IPS-18a (cell line): ENCODE measurements around the gene DNAJC25.
"Not testable (repeated sequence)": the region's sequence is repeated elsewhere in the genome, so short reads cannot be mapped to it uniquely, and the experiment has no call there.

Experiments used
- H3K27ac ChIP-seq: one replicate; pipeline ENCODE4 v1.5.1; 2013; ENCODE audit warnings: low read length
- H3K27me3 ChIP-seq: one replicate; pipeline ENCODE4 v1.6.1; 2013; ENCODE audit warnings: mild to moderate bottlenecking, low read length; ENCODE audit not compliant: control insufficient read depth, insufficient read depth
- H3K36me3 ChIP-seq: one replicate; pipeline ENCODE4 v1.6.1; 2013; ENCODE audit warnings: low read depth, low read length; ENCODE audit not compliant: control insufficient read depth
- H3K4me1 ChIP-seq: one replicate; pipeline ENCODE4 v1.6.1; 2013; ENCODE audit warnings: low read depth, low read length; ENCODE audit not compliant: control insufficient read depth
- H3K4me3 ChIP-seq: one replicate; pipeline ENCODE4 v1.5.1; 2013; ENCODE audit warnings: low read length
- H3K9ac ChIP-seq: one replicate; pipeline ENCODE4 v1.6.1; 2013; ENCODE audit warnings: mild to moderate bottlenecking, low read length, moderate library complexity
- H3K9me3 ChIP-seq: one replicate; pipeline ENCODE4 v1.6.1; 2013; ENCODE audit warnings: low read depth, low read length; ENCODE audit not compliant: control insufficient read depth

The DNAJC25 gene

DNA sequence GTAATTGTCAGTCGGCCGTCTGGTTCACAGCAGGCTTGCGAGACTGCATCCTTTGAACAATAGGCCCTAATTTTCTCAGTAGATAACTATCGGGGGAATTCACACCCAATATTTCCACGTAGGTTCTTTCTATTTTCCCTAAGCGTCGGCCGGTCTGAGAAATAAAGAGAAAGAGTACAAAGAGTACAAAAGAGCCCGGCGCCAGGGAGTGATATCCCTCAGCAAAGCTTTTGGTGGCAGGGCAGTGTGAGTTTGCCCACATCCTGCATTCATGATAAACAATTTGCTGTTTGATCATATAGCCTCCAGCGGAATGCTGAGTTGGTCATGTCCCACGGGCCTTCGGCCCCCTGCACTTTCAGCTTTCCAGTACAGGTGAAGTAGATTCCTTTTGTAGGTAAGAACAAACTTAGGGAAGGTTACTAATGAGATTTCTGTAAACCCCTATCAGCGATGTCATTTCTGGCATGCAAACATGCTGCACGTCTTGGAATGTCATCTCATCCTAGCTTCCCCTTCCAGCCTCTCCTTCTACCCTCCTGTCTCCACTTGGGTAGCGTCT lies 27.0 kb upstream of the DNAJC25 start:
- no peak overlapping the region for H3K27ac ChIP-seq
- H3K9ac ChIP-seq: no peak overlapping the region
- H3K4me3 ChIP-seq: no peak overlapping the region
- no peaks in the 10 kb centered on the region for H3K9me3 ChIP-seq
- no peaks in the 10 kb centered on the region for H3K36me3 ChIP-seq
- H3K27me3 ChIP-seq: peaks cover 4% of the 10 kb centered on the region
- no peaks in the 10 kb centered on the region for H3K4me1 ChIP-seq

DNA sequence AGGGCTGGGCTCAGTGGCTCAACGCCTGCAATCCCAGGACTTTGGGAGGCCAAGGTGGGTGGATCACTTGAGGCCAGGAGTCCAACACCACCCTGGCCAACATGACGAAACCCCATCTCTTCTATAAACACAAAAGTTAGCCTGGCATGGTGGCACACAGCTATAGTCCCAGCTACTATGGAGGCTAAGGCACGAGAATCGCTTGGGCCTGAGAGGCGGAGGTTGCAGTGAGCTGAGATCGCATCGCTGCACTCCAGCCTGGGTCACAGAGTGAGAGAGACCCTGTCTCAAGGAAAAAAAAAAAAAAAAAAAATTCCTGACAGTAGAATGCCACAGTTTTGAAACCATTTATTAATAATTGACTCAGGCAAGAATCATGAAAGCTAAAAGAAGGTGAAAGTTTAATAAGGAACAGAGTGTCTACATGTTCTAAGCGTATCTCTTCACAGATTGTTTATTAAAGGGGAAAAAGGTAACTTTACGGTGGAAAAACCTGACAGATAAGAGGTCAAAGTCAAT lies 26.0 kb upstream of the DNAJC25 start:
- Histone ChIP-seq H3K36me3 (no peaks in the 10 kb centered on the region), H3K27ac (no peak overlapping the region), H3K4me1 (no peaks in the 10 kb centered on the region), H3K4me3 (no peak overlapping the region), H3K9ac (no peak overlapping the region), H3K9me3 (no peaks in the 10 kb centered on the region), H3K27me3 (peaks cover 2% of the 10 kb centered on the region)

DNA sequence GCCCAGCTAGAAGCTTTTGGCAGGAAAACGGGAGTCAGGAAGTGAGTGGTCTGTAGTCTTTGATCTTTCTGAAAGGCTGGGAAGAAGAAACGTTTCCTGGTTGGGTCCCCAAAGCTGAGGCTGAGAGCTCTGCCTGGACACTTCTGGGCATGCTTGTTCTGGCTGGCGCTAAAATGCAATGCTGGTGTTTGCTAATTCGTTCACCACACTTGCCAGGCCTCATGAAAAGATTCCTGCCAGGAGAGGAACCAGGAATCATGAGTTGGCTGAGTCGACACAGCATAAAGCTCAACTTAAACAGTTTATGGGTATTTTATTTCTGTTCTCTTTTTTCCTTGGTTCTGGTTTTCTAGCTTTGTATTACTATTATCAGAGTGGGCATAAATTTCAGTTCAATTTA lies 21.0 kb upstream of the DNAJC25 start:
- Histone ChIP-seq H3K27me3 (no peaks in the 10 kb centered on the region), H3K4me1 (no peaks in the 10 kb centered on the region), H3K36me3 (no peaks in the 10 kb centered on the region), H3K27ac (no peak overlapping the region), H3K9ac (no peak overlapping the region), H3K9me3 (no peaks in the 10 kb centered on the region), H3K4me3 (no peak overlapping the region)

DNA sequence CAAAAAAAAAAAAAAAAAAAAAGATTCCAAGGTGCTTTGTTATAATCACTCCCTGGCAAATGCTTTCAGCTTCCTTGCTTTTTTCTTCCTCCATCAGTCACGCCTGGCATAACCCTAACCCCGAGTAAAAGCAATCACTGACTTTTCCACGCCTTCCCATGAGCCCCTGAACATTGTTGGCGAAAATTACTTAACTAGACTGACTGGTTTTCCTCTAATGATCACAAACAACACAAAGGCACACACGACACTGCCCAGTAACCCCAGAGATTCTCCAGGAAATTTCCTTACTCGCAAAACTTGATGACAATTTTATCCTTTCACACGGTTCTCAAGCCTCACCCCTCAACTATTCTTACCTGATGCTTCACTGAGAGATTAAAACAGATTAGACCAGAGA lies 20.3 kb upstream of the DNAJC25 start:
- H3K4me1 ChIP-seq: no peaks in the 10 kb centered on the region
- no peaks in the 10 kb centered on the region for H3K27me3 ChIP-seq
- no peak overlapping the region for H3K4me3 ChIP-seq
- no peak overlapping the region for H3K27ac ChIP-seq
- no peaks in the 10 kb centered on the region for H3K36me3 ChIP-seq
- H3K9me3 ChIP-seq: no peaks in the 10 kb centered on the region
- H3K9ac ChIP-seq: no peak overlapping the region

DNA sequence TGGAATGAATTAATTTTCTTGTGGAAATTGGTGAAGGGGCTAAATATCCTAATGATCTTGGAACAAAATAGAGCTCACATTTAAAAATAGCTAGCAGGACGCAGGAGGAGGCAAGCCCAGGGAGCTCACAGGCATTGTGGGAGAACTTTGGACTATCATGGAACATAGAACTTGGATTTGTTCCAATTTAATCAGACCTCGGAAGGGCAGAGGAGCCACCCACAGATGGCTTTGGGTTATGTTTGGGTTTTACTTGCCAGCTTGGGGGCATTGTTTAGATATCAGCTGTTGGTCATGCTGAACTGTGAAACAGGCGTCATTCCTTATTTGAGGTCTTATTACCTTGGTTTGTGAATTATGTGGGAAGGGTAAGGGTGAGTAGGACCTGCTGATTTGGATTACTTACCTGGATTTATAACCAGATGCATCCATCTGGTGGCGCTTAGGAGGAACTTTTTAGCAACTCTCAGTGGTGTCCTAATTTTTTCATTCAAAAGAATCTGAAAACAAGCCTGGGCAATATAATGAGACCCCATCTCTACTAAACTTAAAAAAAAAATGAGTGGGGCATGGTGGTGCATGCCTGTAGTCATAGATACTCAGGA lies 17.6 kb upstream of the DNAJC25 start:
- no peaks in the 10 kb centered on the region for H3K27me3 ChIP-seq
- H3K27ac ChIP-seq: no peak overlapping the region
- no peaks in the 10 kb centered on the region for H3K36me3 ChIP-seq
- no peaks in the 10 kb centered on the region for H3K4me1 ChIP-seq
- no peak overlapping the region for H3K4me3 ChIP-seq
- H3K9me3 ChIP-seq: no peaks in the 10 kb centered on the region
- H3K9ac ChIP-seq: no peak overlapping the region

DNA sequence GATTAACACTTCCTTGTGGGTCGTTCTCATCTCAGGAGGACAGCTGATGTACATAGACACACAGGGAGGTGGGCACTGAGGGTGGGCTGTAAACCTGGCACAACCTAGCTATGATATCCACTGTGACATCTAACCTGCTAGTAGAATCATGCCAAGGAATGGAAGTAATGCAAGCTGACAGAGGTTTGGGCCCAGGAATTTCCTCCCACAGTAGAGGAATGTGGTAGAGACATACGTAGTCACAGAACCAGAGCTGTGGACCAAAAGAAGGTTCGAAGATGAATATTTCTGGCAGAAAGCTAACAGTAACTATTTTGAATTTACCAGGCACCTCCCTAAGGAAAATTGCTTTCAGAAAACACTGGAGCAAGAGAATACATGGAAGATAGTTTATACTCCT lies 15.2 kb upstream of the DNAJC25 start:
- Histone ChIP-seq H3K9me3 (no peaks in the 10 kb centered on the region), H3K4me3 (no peak overlapping the region), H3K27me3 (no peaks in the 10 kb centered on the region), H3K27ac (no peak overlapping the region), H3K36me3 (no peaks in the 10 kb centered on the region), H3K9ac (no peak overlapping the region), H3K4me1 (no peaks in the 10 kb centered on the region)

DNA sequence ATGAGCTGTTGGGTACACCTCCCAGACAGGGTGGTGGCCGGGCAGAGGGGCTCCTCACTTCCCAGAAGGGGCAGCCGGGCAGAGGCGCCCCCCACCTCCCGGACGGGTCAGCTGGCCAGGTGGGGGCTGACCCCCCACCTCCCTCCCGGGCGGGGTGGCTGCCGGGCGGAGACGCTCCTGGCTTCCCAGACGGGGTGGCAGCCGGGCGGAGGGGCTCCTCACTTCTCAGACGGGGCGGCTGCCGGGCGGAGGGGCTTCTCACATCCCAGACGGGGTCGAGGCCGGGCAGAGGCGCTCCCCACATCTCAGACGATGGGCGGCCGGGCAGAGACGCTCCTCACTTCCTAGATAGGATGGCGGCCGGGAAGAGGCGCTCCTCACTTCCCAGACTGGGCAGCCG lies 13.8 kb upstream of the DNAJC25 start:
- H3K9ac ChIP-seq, H3K9me3 ChIP-seq, H3K27me3 ChIP-seq, H3K4me1 ChIP-seq, H3K36me3 ChIP-seq, H3K27ac ChIP-seq, H3K4me3 ChIP-seq: not testable (repeated sequence)

DNA sequence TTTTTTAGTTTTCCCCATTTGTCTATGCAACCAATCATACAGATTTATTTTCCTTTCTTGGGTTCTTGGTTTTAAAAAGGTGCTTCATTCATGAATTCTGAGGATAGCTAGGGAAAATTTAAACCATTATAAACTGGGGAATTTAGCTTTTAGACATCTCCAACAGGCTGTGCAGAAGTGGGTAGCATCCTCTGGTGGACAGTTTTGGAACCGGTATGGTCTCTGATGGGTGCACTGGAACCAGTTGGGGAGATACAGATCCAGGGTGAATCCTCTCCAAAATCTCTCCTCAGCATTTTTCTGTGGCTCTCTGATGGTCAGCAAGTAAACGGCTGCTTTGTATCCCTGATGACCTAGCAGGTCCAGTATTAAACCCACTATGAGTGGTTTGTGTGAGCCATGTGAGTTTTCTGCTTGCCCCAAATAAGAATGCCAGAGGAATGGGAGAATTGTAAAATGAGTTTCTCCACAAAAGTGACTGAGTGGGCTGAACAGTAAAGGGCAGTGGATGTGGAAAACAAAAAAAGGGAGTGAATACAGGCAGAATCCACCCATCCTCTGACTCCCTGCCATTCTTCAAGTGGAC lies 9.1 kb upstream of the DNAJC25 start:
- H3K4me3 ChIP-seq: no peak overlapping the region
- H3K9ac ChIP-seq: no peak overlapping the region
- no peak overlapping the region for H3K27ac ChIP-seq
- H3K9me3 ChIP-seq: no peaks in the 10 kb centered on the region
- no peaks in the 10 kb centered on the region for H3K27me3 ChIP-seq
- H3K4me1 ChIP-seq: no peaks in the 10 kb centered on the region
- no peaks in the 10 kb centered on the region for H3K36me3 ChIP-seq

DNA sequence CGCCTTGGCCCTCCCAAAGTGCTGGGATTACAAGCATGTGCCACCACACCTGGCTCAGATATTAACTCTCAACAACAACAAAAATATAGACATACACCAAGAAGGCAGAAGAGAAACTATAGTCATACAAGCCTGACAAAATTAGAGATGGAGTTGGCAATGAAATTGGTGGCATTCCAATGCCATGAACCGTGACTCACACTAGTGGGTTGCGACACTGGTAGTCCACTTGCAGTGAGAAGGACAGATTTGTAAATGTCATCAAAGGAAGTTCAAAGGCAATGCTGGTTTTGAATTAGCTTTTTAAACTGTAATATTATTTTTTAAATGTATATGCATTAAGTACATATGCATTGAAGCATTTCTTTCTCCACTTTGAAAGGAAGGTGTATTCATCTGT lies 8.5 kb upstream of the DNAJC25 start:
- Histone ChIP-seq H3K4me1 (no peaks in the 10 kb centered on the region), H3K27me3 (no peaks in the 10 kb centered on the region), H3K27ac (no peak overlapping the region), H3K4me3 (no peak overlapping the region), H3K36me3 (no peaks in the 10 kb centered on the region), H3K9me3 (no peaks in the 10 kb centered on the region), H3K9ac (no peak overlapping the region)

DNA sequence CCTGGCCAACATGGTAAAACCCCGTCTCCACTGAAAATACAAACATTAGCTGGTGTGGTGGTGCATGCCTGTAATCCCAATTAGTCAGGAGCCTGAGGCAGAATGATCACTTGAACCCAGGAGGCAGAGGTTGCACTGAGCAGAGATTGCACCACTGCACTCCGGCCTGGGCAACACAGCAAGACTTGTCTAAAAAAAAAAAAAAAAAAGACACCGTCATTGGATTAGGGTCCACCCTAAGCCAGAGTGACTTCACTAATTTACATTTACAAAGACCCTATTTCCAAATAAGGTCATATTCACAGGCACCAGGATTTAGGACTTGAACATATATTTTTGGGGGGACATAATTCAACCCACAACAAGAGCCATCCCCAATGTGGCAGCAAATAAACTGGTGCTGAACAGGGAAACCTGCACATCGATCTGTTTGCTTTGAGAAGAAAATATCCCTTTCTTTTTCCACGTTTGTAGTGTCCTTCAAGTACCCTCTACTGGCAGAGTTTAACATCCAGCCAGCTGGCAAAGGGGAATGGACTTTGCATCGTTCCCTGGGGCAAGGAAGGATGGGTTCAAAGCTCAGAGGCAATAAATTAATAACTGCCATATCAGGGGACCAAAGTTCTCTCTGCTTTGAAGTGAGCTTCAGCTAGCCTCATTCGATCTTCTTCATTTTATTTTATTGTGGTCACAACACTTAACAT lies 3.7 kb upstream of the DNAJC25 start:
- Histone ChIP-seq H3K9ac (no peak overlapping the region), H3K36me3 (no peaks in the 10 kb centered on the region), H3K9me3 (no peaks in the 10 kb centered on the region), H3K4me3 (no peak overlapping the region), H3K4me1 (peaks cover 5% of the 10 kb centered on the region), H3K27me3 (no peaks in the 10 kb centered on the region), H3K27ac (no peak overlapping the region)

DNA sequence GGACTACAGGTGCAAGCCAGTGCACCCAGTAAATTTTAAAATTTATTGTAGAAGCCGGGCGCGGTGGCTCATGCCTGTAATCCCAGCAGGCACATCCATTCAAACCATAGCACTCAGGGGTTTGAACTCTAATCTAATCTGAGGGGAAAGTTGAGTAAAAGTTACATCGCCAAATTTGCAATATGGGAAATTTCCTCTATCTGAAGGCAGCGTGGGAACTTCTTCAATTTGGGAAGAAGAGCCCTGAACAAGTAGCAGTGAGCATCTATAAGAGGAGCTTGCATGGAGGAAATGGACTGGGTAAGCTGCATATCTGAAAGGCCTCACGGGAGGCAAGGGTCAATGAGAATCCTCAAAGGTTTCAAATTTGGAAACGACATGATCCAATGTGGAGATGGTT lies 2.7 kb upstream of the DNAJC25 start:
- Histone ChIP-seq H3K27me3 (no peaks in the 10 kb centered on the region), H3K9me3 (no peaks in the 10 kb centered on the region), H3K36me3 (no peaks in the 10 kb centered on the region), H3K27ac (no peak overlapping the region), H3K4me3 (no peak overlapping the region), H3K4me1 (peaks cover 6% of the 10 kb centered on the region), H3K9ac (no peak overlapping the region)
